Stimulated activated effector memory CD8-positive, alpha-beta T cell treated with anti-CD3 and anti-CD28 coated beads, Interleukin-12 subunit alpha, Interleukin-12 subunit beta, amount 100 ng/mL, for 72 hours (primary cell): Measurements from ENCODE around the gene CD99L2.

Experiments used
- ATAC-seq: fragments of 150-1000 bp; cut with Tn5 transposase; 2 replicates; pipeline ENCODE4 v1.10.0; 2021
- DNase-seq, 2 donors: peaks; one replicate each; pipeline ENCODE4 v3.0.0; 2021 to 2022; ENCODE audit warnings: low spot score in 2 of 2
- H3K27ac Mint-ChIP-seq: one replicate; pipeline ENCODE4 v1.8.0; 2022; ENCODE audit warnings: mild to moderate bottlenecking, mixed read lengths
- H3K36me3 Mint-ChIP-seq: one replicate; pipeline ENCODE4 v1.8.0; 2022; ENCODE audit warnings: mild to moderate bottlenecking, mixed read lengths
- H3K4me1 Mint-ChIP-seq: one replicate; pipeline ENCODE4 v1.8.0; 2022; ENCODE audit warnings: mixed read lengths
- H3K4me3 Mint-ChIP-seq: one replicate; pipeline ENCODE4 v1.8.0; 2022; ENCODE audit warnings: mild to moderate bottlenecking, mixed read lengths
- H3K9me3 Mint-ChIP-seq: one replicate; pipeline ENCODE4 v1.8.0; 2022; ENCODE audit warnings: mixed read lengths

The CD99L2 gene

GRCh38 chrX:150874448-150874847 lies 24.0 kb downstream of the CD99L2 start:
- DNase-seq, result no peak
- Mint-ChIP-seq H3K9me3 (peaks cover 3% of the 10 kb centered on the region), H3K4me3 (peak overlapping the region; percentile 11), H3K27ac (peak overlapping the region; percentile 68), H3K36me3 (peaks cover 2% of the 10 kb centered on the region), H3K4me1 (peaks cover 64% of the 10 kb centered on the region)
- no peak for ATAC-seq

DNA sequence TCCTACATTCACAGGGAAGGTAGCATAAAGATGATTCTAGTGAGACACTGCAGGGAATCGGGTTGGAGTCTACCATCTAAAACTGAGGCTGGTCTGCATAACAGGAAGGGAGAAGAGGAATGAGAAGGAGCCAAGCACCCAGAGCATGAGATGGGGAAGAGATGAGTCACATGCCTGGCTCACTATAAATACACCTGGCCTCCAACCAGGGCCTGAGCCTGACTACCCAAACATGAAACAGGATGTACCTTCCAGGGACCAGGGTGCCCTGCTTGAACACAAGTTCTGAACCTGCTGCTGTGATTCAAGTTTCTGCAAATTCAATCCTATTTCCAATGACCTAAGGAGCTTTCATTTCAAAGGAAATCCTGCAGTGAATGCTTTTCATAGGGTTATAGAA lies 24.9 kb downstream of the CD99L2 start:
- Mint-ChIP-seq H3K4me1 (peaks cover 65% of the 10 kb centered on the region), H3K27ac (peak overlapping the region; percentile 38), H3K9me3 (no peaks in the 10 kb centered on the region), H3K36me3 (peaks cover 5% of the 10 kb centered on the region), H3K4me3 (peak overlapping the region; percentile 11)
- DNase-seq, result no peak
- peak; percentile 62 for ATAC-seq

GRCh38 chrX:150872773-150873336 lies 25.6 kb downstream of the CD99L2 start:
- ATAC-seq, result no peak
- H3K36me3 Mint-ChIP-seq, result peaks cover 5% of the 10 kb centered on the region
- no peaks in the 10 kb centered on the region for H3K9me3 Mint-ChIP-seq
- DNase-seq, result no peak
- peaks cover 64% of the 10 kb centered on the region for H3K4me1 Mint-ChIP-seq
- no peak overlapping the region for H3K27ac Mint-ChIP-seq
- no peak overlapping the region for H3K4me3 Mint-ChIP-seq

GRCh38 chrX:150871341-150871811 lies 27.1 kb downstream of the CD99L2 start:
- Mint-ChIP-seq H3K36me3 (peaks cover 5% of the 10 kb centered on the region), H3K4me3 (no peak overlapping the region), H3K27ac (peak overlapping the region; percentile 56), H3K9me3 (no peaks in the 10 kb centered on the region), H3K4me1 (peaks cover 64% of the 10 kb centered on the region)
- ATAC-seq, result no peak
- no peak for DNase-seq

GRCh38 chrX:150870487-150871340 lies 27.8 kb downstream of the CD99L2 start:
- ATAC-seq, result no peak
- H3K36me3 Mint-ChIP-seq, result peaks cover 5% of the 10 kb centered on the region
- no peaks in the 10 kb centered on the region for H3K9me3 Mint-ChIP-seq
- H3K4me3 Mint-ChIP-seq, result no peak overlapping the region
- peaks cover 62% of the 10 kb centered on the region for H3K4me1 Mint-ChIP-seq
- H3K27ac Mint-ChIP-seq, result no peak overlapping the region
- DNase-seq, result no peak

DNA sequence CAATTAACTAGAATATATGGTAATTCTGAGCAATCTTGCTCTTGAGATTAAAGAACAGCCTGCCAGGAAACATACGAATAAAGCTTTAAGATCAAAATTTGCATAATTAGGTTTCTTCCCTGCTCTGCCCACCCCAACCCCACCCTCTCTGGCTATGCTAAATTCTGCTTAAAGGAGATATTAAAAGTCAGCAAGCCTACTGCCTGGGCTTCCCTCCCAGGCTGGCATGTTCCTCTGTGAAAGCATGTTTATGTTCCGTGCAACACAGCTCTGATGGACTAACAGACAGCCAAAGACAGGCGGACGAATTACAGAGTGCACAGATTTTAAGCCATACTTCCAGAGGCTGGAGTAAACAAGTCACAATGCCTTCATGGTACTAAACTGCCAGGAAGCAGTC lies 28.4 kb downstream of the CD99L2 start:
- Mint-ChIP-seq H3K4me3 (no peak overlapping the region), H3K36me3 (peaks cover 5% of the 10 kb centered on the region), H3K4me1 (peaks cover 55% of the 10 kb centered on the region), H3K27ac (no peak overlapping the region), H3K9me3 (no peaks in the 10 kb centered on the region)
- DNase-seq, result no peak
- ATAC-seq, result no peak

DNA sequence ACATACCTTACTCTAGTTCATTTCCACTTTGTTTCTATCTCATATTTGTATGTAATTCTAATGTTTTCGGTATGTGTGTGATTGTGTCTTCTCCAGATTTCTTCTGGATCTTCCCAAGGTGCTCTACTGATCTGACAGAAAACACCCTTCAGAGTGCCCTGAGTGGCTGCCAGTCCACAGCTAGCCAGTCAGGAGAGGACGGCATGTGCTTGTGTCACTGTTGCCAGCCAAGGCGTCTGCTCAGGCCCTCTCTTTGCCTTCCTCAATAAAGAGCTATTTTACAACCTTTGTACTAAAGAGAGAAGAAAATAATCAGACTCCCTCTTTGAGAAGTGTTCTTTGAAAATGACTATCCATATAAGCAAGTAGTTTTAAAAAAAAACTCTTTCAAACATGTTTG lies 29.0 kb downstream of the CD99L2 start:
- Mint-ChIP-seq H3K4me3 (no peak overlapping the region), H3K9me3 (no peaks in the 10 kb centered on the region), H3K36me3 (peaks cover 5% of the 10 kb centered on the region), H3K4me1 (peaks cover 49% of the 10 kb centered on the region), H3K27ac (peak overlapping the region; percentile 58)
- ATAC-seq (no peak), DNase-seq (no peak)

GRCh38 chrX:150868625-150869024 lies 29.8 kb downstream of the CD99L2 start:
- peak overlapping the region; percentile 58 for H3K27ac Mint-ChIP-seq
- ATAC-seq (no peak), DNase-seq (no peak)
- H3K9me3 Mint-ChIP-seq, result no peaks in the 10 kb centered on the region
- peaks cover 41% of the 10 kb centered on the region for H3K4me1 Mint-ChIP-seq
- H3K4me3 Mint-ChIP-seq, result no peak overlapping the region
- H3K36me3 Mint-ChIP-seq, result peaks cover 5% of the 10 kb centered on the region

DNA sequence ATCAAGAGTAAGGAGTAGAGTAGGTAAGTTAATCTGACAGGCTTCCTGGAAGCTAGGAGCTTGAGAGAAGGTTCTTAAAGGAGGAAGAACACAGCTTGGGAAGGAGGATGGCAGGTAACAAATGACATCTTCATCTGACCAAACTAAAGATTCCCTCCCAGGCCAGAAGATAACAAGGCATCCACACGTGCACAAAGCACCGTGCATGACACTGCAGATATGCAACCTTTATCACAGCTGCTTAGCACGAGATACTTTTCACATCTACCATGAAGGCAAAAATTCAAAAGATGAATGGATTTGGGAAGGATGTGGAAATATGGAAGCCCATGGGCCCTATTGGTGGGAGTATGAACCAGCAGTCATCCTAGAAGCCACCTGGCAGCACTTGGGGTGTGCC lies 34.3 kb downstream of the CD99L2 start:
- Mint-ChIP-seq H3K27ac (no peak overlapping the region), H3K4me3 (no peak overlapping the region), H3K4me1 (peaks cover 7% of the 10 kb centered on the region), H3K9me3 (no peaks in the 10 kb centered on the region), H3K36me3 (no peaks in the 10 kb centered on the region)
- no peak for DNase-seq
- ATAC-seq, result no peak

GRCh38 chrX:150863191-150863590 lies 35.3 kb downstream of the CD99L2 start:
- no peak for ATAC-seq
- Mint-ChIP-seq H3K4me1 (no peaks in the 10 kb centered on the region), H3K9me3 (peaks cover 5% of the 10 kb centered on the region), H3K36me3 (no peaks in the 10 kb centered on the region), H3K4me3 (no peak overlapping the region), H3K27ac (no peak overlapping the region)
- DNase-seq, result no peak

DNA sequence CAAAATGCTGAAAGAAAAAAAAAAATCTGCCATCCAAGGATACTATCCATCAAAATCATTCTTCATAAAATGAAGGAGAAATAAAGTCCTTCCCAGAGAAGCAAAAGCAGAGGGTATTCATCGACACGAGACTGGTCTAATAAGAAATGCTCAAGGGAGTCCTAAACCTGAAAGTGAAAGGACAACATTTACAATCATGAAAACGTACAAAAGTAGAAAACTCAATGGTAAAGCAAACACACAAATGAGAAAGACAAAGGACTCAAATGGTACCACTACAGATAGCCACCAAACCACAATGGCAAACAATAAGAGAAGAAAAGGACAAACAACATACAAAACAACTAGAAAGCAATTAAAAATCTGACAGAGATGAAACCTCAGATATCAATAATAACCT lies 41.0 kb downstream of the CD99L2 start:
- Mint-ChIP-seq H3K27ac (no peak overlapping the region), H3K4me1 (peaks cover 14% of the 10 kb centered on the region), H3K4me3 (no peak overlapping the region), H3K36me3 (no peaks in the 10 kb centered on the region), H3K9me3 (peaks cover 17% of the 10 kb centered on the region)
- no peak for ATAC-seq
- no peak for DNase-seq

- Mint-ChIP-seq H3K27ac (no peak overlapping the region), H3K36me3 (no peaks in the 10 kb centered on the region), H3K4me3 (no peak overlapping the region), H3K4me1 (peaks cover 14% of the 10 kb centered on the region), H3K9me3 (peaks cover 17% of the 10 kb centered on the region)
- ATAC-seq (no peak), DNase-seq (no peak)
Measured at GRCh38 chrX:150856785-150857184, 41.7 kb downstream of the CD99L2 start.

DNA sequence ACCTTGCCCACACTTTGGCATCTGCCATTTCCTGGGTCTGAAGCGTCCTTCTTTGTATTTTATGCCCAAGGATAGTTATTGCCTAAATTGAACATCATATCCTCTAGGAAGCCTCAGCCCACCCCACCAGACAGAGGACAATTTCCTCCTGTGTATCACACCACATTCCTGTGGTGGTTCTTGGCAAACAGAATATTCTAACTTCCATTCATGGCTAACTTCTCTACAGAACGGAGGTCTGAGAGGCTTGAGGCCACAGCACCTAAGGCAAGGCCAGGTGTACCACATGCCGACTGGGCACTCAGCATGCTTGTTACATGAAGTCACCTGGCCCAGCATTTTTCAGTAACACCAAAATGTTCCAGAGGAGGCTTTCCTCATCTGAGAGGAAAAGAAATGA lies 42.4 kb downstream of the CD99L2 start:
- Mint-ChIP-seq H3K36me3 (no peaks in the 10 kb centered on the region), H3K9me3 (peaks cover 17% of the 10 kb centered on the region), H3K27ac (no peak overlapping the region), H3K4me1 (peaks cover 14% of the 10 kb centered on the region), H3K4me3 (no peak overlapping the region)
- DNase-seq (no peak), ATAC-seq (no peak)

- Mint-ChIP-seq H3K36me3 (no peaks in the 10 kb centered on the region), H3K9me3 (peaks cover 17% of the 10 kb centered on the region), H3K4me1 (peaks cover 14% of the 10 kb centered on the region), H3K4me3 (no peak overlapping the region), H3K27ac (no peak overlapping the region)
- DNase-seq (no peak), ATAC-seq (no peak)
Measured at GRCh38 chrX:150854856-150855255, 43.6 kb downstream of the CD99L2 start.

DNA sequence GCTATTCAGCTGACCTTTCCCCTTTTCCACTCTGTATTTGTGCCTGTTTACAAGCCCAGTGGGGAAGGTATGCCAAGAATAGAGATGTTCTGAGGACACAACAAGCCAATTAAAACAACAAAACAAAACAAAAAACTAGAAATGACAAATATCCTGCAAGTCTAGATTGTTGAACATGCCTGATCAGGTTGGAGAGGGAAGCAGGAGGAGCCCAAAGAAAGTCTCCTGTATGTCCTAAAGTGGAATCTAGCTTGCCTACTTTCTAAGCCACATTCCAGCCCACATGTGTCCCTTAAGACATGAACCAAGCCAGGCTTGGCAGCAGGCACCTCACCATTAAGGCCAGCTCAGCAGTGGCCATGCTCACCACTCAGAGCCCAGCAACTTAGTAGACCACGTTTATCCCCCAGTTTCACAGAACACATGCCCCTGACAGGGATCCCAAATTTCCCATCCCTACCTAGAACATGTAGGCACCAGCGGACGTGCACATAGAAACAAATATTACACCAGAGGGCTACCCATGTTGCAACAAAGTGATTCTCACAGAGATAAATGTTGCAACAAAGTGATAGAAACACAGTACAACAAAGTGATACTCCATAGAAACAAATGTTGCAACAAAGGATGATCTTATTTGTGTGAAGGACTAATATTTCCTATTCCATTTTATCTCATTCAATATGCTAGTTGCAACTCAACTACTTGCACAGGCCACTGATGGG lies 48.3 kb downstream of the CD99L2 start:
- no peak for DNase-seq
- no peak for ATAC-seq
- H3K4me3 Mint-ChIP-seq, result no peak overlapping the region
- H3K27ac Mint-ChIP-seq, result no peak overlapping the region
- no peaks in the 10 kb centered on the region for H3K9me3 Mint-ChIP-seq
- peaks cover 18% of the 10 kb centered on the region for H3K4me1 Mint-ChIP-seq
- H3K36me3 Mint-ChIP-seq, result no peaks in the 10 kb centered on the region
